ENCODE data around the gene ABCA12.

Gene ABCA12

GRCh38 chr2:215038421-215038820 lies 100.0 kb downstream of the ABCA12 start:
- DNase-seq (ENCODE audit: low read depth in 3 of 3), result no peak

GRCh38 chr2:215036314-215036713 lies 102.1 kb downstream of the ABCA12 start:
- no peak for DNase-seq (ENCODE audit: low read depth in 3 of 3)

- DNase-seq (ENCODE audit: low read depth in 3 of 3), result no peak
Measured at GRCh38 chr2:215034154-215034553, 104.3 kb downstream of the ABCA12 start.

GRCh38 chr2:215032153-215032552 lies 106.3 kb downstream of the ABCA12 start:
- DNase-seq (ENCODE audit: low read depth in 3 of 3), result no peak

GRCh38 chr2:215031321-215031720 lies 107.1 kb downstream of the ABCA12 start:
- no peak for DNase-seq (ENCODE audit: low read depth in 3 of 3)

GRCh38 chr2:215029936-215030335 lies 108.5 kb downstream of the ABCA12 start:
- DNase-seq (ENCODE audit: low read depth in 3 of 3), result no peak

- no peak for DNase-seq (ENCODE audit: low read depth in 3 of 3)
Measured at GRCh38 chr2:215028231-215028630, 110.2 kb downstream of the ABCA12 start.

- no peak for DNase-seq (ENCODE audit: low read depth in 3 of 3)
Measured at GRCh38 chr2:215027779-215028178, 110.6 kb downstream of the ABCA12 start.

GRCh38 chr2:215022910-215023309 lies 115.5 kb downstream of the ABCA12 start:
- DNase-seq (ENCODE audit: low read depth in 3 of 3), result no peak

GRCh38 chr2:215022418-215022817 lies 116.0 kb downstream of the ABCA12 start:
- no peak for DNase-seq (ENCODE audit: low read depth in 3 of 3)

GRCh38 chr2:215020283-215020682 lies 118.1 kb downstream of the ABCA12 start:
- no peak for DNase-seq (ENCODE audit: low read depth in 3 of 3)

GRCh38 chr2:215019521-215020145 lies 118.8 kb downstream of the ABCA12 start:
- DNase-seq (ENCODE audit: low read depth in 3 of 3), result no peak

- DNase-seq (ENCODE audit: low read depth in 3 of 3), result no peak
Measured at GRCh38 chr2:215019085-215019484, 119.3 kb downstream of the ABCA12 start.

- DNase-seq (ENCODE audit: low read depth in 3 of 3), result no peak
Measured at GRCh38 chr2:215015421-215015820, 123.0 kb downstream of the ABCA12 start.

- no peak for DNase-seq (ENCODE audit: low read depth in 3 of 3)
Measured at GRCh38 chr2:215010390-215010789, 128.0 kb downstream of the ABCA12 start.

GRCh38 chr2:215003001-215003400 lies 135.4 kb downstream of the ABCA12 start:
- DNase-seq (ENCODE audit: low read depth in 3 of 3), result no peak

GRCh38 chr2:215002500-215002899 lies 135.9 kb downstream of the ABCA12 start:
- DNase-seq (ENCODE audit: low read depth in 3 of 3), result peak in 1 of 3 donors; percentile 0

GRCh38 chr2:215000721-215001120 lies 137.7 kb downstream of the ABCA12 start:
- DNase-seq (ENCODE audit: low read depth in 3 of 3), result no peak

GRCh38 chr2:214995926-214996670 lies 142.3 kb downstream of the ABCA12 start:
- no peak for DNase-seq (ENCODE audit: low read depth in 3 of 3)

GRCh38 chr2:214995409-214995808 lies 143.0 kb downstream of the ABCA12 start:
- DNase-seq (ENCODE audit: low read depth in 3 of 3), result no peak

- DNase-seq (ENCODE audit: low read depth in 3 of 3), result no peak
Measured at GRCh38 chr2:214992911-214993310, 145.5 kb downstream of the ABCA12 start.

GRCh38 chr2:214989187-214989586 lies 149.2 kb downstream of the ABCA12 start:
- no peak for DNase-seq (ENCODE audit: low read depth in 3 of 3)

GRCh38 chr2:214987261-214987660 lies 151.2 kb downstream of the ABCA12 start:
- no peak for DNase-seq (ENCODE audit: low read depth in 3 of 3)
